Heart left ventricle (tissue), 16 donors: ENCODE data around the gene LRRC3. TPM values are rescaled to one million over a fixed set of nuclear protein-coding genes. Genes with fewer than 3 reads are reported as not detected.

Experiments
- ATAC-seq, 4 donors: fragments of 200-7000 bp; cut with Tn5 transposase; one replicate each; pipeline ENCODE4 v1.9.1; 2020 to 2022; ENCODE audit warnings: moderate library complexity in 4 of 4, mild to moderate bottlenecking in 3 of 4, moderate number of reproducible peaks in 1 of 4
- DNase-seq, 5 donors: peaks; one replicate each; pipeline ENCODE4 v3.0.0-alpha.2; 2020
- H3K27ac ChIP-seq, 12 donors: fragments of 200-600 bp; sonication (generic) in 4 of 12; one replicate each; pipeline versions ENCODE4 v1.5.0 to v1.8.0; 2016 to 2022; ENCODE audit warnings: mild to moderate bottlenecking in 2 of 12
- H3K27me3 ChIP-seq, 9 donors: fragments of 200-600 bp; sonication (generic) in 2 of 9; one replicate each; pipeline versions ENCODE4 v1.5.1 to v1.8.0; 2016 to 2022; ENCODE audit warnings: mild to moderate bottlenecking in 3 of 9
- H3K36me3 ChIP-seq, 9 donors: fragments of 200-600 bp; sonication (generic) in 2 of 9; one replicate each; pipeline versions ENCODE4 v1.5.0 to v1.8.0; 2018 to 2022; ENCODE audit warnings: mild to moderate bottlenecking in 2 of 9
- H3K4me1 ChIP-seq, 12 donors: fragments of 200-600 bp; sonication (generic) in 4 of 12; one replicate each; pipeline versions ENCODE4 v1.5.0 to v1.8.0; 2016 to 2022; ENCODE audit warnings: mild to moderate bottlenecking in 3 of 12
- H3K4me3 ChIP-seq, 12 donors: fragments of 200-600 bp; sonication (generic) in 4 of 12; one replicate each; pipeline versions ENCODE4 v1.5.0 to v1.8.0; 2017 to 2022; ENCODE audit warnings: mild to moderate bottlenecking in 9 of 12, moderate library complexity in 4 of 12
- H3K9me3 ChIP-seq, 12 donors: fragments of 200-600 bp; sonication (generic) in 4 of 12; one replicate each; pipeline versions ENCODE4 v1.5.0 to v1.8.0; 2016 to 2022; ENCODE audit warnings: mild to moderate bottlenecking in 1 of 12
- POLR2A ChIP-seq, 2 donors: fragments of 450-650 bp; IDR thresholded peaks; one replicate each; pipeline ENCODE4 v1.6.1; 2017; ENCODE audit warnings: antibody characterized with exemption in 2 of 2, mild to moderate bottlenecking in 2 of 2, moderate library complexity in 2 of 2
- WGBS, 4 donors: extraction: QIAGEN DNeasy Blood & Tissue Kit in 2 of 4; methylation state at CpG; one replicate each; pipeline versions ENCODE4 v1.1.5 to v1.1.7; 2013 to 2018; 5-methylcytosine and 5-hydroxymethylcytosine counted together
- intact Hi-C, 10 donors: fragments of 100-400 bp; cut with DNase I; formaldehyde crosslinking; loops; one replicate each; pipeline versions ENCODE4 v1.11.1 to v1.14.2; 2022
- polyA plus RNA-seq, 2 donors: library from polyadenylated mRNA; stranded (reverse); fragments of 200-250 nt; gene quantifications; one replicate each; pipeline ENCODE4 v1.2.3, GENCODE V29; 2013
- total RNA-seq, 9 donors: library from RNA; depleted of rRNA in 2 of 9; stranded (reverse); fragments of >200 nt in 2 of 9; fragmentation: NEBNext Ultra II Directional in 3 of 9; extraction: Animal tissue kit (Norgen Biotek cat#: 25700) in 3 of 9; gene quantifications; one replicate each; pipeline versions ENCODE4 v1.1.0 to v1.2.4, GENCODE V29; 2016 to 2023
- TF ChIP-seq, protein P1 (sequence below), 12 donors: fragments of 200-600 bp; sonication (generic) in 4 of 12; IDR thresholded peaks; one replicate each; pipeline versions ENCODE4 v1.5.0 to v1.8.0; 2018 to 2022; ENCODE audit warnings: antibody characterized with exemption in 12 of 12, mild to moderate bottlenecking in 5 of 12
- donor health status: ischemic (EF 13 %, LVEDD 7.1; RV severe dilation, severe dysfunction).
- donor health status: healthy with polysubstance abuse.
- donor health status: DM: no; HTN: yes; CAD: no.
- donor health status: DM: no; HTN: no; CAD: no.
- donor health status: ischemic (EF 25% LVEDD 6.9; RV normal size, moderate dysfunction).
- donor health status: ischemic (EF 25% LVEDD 5.7; RV mildly dilated, moderate dysfunction).
- donor health status: healthy.
- donor health status: DM: yes; HTN: yes; CAD: no.
- donor health status: ischemic (EF 35%, LVEDD 5.7; RV mildly dilated, moderate dysfunction).
- donor health status: nonischemic (EF 11% LVEDD 7.7; RV severe dilation, severe dysfunction).
- donor health status: DM: yes; HTN: yes; CAD: no.
- donor health status: PGD.
- donor health status: ischemic (EF 29% LVEDD 5.4; RV normal size, mild dysfunction).
- donor health status: nonischemic (EF 23%, LVEDD 6.1; RV moderate dilation, normal function).

The LRRC3 gene
- total and polyA plus RNA-seq, 11 donors: 1.4 to 5.8 (median 2.3) TPM

DNA sequence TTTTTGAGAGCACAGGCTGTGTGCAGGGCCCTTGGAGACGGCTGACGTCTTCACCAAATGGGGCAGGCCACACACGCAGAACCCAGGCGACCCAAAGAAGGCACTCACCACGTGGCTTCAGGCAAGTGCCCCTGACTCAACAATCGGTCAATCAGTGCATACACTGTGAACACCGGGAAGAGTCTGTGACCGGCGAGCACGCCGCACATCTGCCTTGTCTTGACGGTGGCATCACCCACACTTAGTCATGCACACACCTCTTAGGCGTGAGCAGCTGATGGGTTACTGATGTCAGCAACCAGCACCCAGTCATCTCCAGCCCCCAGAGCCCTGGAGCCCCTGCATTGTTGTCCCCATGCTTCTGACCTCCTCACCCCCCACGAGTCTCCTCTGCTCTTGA, 4.9 kb upstream of the LRRC3 start:
- peaks cover 0 to 21% (median 0%) of the 10 kb centered on the region in 9 donors for H3K27me3 ChIP-seq
- H3K4me1 ChIP-seq: peaks cover 0 to 7% (median 0%) of the 10 kb centered on the region in 12 donors
- ATAC-seq: no peak
- no peak overlapping the region for H3K27ac ChIP-seq
- intact Hi-C loops: loop anchor here in 4 of 10 donors (10.0 kb wide), 3 partner anchors 86 to 116 kb away; partner anchors contain the start of gene CFAP410 (in 1 of the 4)
- TF ChIP-seq POLR2A (IDR thresholded peaks at IDR 0.05): no peak
- TF ChIP-seq, protein P1, sequence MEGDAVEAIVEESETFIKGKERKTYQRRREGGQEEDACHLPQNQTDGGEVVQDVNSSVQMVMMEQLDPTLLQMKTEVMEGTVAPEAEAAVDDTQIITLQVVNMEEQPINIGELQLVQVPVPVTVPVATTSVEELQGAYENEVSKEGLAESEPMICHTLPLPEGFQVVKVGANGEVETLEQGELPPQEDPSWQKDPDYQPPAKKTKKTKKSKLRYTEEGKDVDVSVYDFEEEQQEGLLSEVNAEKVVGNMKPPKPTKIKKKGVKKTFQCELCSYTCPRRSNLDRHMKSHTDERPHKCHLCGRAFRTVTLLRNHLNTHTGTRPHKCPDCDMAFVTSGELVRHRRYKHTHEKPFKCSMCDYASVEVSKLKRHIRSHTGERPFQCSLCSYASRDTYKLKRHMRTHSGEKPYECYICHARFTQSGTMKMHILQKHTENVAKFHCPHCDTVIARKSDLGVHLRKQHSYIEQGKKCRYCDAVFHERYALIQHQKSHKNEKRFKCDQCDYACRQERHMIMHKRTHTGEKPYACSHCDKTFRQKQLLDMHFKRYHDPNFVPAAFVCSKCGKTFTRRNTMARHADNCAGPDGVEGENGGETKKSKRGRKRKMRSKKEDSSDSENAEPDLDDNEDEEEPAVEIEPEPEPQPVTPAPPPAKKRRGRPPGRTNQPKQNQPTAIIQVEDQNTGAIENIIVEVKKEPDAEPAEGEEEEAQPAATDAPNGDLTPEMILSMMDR (IDR thresholded peaks at IDR 0.05): no peak
- peak in 2 of 5 donors; percentile 13 to 17 for DNase-seq
- H3K36me3 ChIP-seq: no peaks in the 10 kb centered on the region
- peaks cover 0 to 20% (median 2%) of the 10 kb centered on the region in 12 donors for H3K9me3 ChIP-seq
- 73 to 88% (median 77%) methylated on average over 9 to 14 of the region's 14 CpGs for WGBS, 4 donors
- no peak overlapping the region for H3K4me3 ChIP-seq

DNA sequence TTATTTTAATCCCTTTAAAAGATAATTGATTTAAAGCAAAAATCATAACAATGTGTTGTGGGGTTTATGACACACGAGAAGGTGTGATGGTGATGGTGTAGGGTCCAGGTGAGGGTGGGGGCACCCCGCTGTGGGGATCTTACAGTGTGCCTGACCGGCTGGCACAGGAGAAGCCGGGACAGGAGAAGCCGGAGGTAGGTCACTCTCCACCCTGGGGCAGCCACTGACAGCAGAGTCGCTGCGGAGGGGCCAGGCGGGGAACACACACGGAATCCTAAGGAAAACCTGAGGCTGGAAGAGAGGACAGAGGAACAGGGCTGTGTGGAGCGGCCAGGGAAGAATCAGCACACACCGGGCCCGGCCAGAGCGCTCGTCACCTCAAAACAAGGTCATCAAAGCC, 4.3 kb upstream of the LRRC3 start:
- Histone ChIP-seq H3K27me3 (peaks cover 0 to 21% (median 0%) of the 10 kb centered on the region in 9 donors), H3K9me3 (peaks cover 0 to 20% (median 2%) of the 10 kb centered on the region in 12 donors), H3K4me3 (no peak overlapping the region), H3K36me3 (no peaks in the 10 kb centered on the region), H3K27ac (no peak overlapping the region), H3K4me1 (peaks cover 0 to 13% (median 2%) of the 10 kb centered on the region in 12 donors)
- intact Hi-C loops: loop anchor here in 4 of 10 donors (10.0 kb wide), 3 partner anchors 86 to 116 kb away; partner anchors contain the start of gene CFAP410 (in 1 of the 4)
- no peak for TF ChIP-seq POLR2A (IDR thresholded peaks at IDR 0.05)
- TF ChIP-seq, protein P1 (IDR thresholded peaks at IDR 0.05): no peak
- DNase-seq (no peak), ATAC-seq (no peak)
- WGBS, 4 donors: 80 to 87% (median 85%) methylated on average over 14 of the region's 14 CpGs

DNA sequence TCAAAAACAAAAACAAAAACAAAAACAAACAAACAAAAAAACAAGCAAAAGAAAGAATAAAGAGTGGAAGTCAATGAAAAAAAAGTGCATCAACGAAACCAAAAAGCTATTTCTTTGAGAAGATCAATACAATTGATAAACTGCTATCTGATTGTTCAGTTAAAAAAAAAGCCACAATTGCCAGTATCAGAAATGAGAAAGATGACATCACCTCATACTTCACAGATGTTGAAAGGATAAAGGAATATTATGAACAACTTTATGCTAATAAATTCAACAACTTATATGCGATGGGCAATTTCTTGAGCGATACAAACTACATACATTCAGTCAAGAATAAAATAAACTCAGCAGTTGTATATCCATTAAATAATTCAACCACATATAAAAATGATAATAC, 2.2 kb upstream of the LRRC3 start:
- Histone ChIP-seq H3K9me3 (peaks cover 0 to 20% (median 2%) of the 10 kb centered on the region in 12 donors), H3K27ac (no peak overlapping the region), H3K4me1 (peaks cover 0 to 17% (median 5%) of the 10 kb centered on the region in 12 donors), H3K4me3 (no peak overlapping the region), H3K36me3 (no peaks in the 10 kb centered on the region), H3K27me3 (peaks cover 0 to 18% (median 0%) of the 10 kb centered on the region in 9 donors)
- ATAC-seq (no peak), DNase-seq (no peak)
- WGBS, 4 donors: 92 to 96% (median 93%) methylated on average over 3 of the region's 3 CpGs
- TF ChIP-seq, protein P1 (IDR thresholded peaks at IDR 0.05): no peak
- TF ChIP-seq POLR2A (IDR thresholded peaks at IDR 0.05): no peak
- intact Hi-C loops: loop anchor here in 4 of 10 donors (10.0 kb wide), 3 partner anchors 88 to 118 kb away; partner anchors contain the start of gene CFAP410 (in 1 of the 4)

DNA sequence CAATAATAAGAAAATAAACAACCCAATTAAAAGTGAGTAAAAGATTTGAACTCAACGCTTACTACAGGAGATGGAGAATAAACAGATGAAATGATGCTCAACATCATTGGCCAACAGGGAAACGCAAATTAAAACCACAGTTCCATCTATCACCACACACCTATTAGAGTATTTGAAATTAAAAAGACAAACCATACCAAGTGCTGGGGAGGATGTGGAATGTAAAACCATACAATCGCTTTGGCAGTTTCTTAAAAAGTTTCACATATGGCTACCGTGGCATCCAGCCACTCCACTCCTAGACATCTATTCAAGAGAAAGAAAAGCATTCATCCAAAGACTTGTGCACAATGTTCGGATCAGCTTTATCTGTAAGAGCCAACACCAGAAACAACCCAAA, 1.3 kb upstream of the LRRC3 start:
- Histone ChIP-seq H3K9me3 (peaks cover 0 to 20% (median 2%) of the 10 kb centered on the region in 12 donors), H3K4me3 (no peak overlapping the region), H3K36me3 (no peaks in the 10 kb centered on the region), H3K27ac (no peak overlapping the region), H3K27me3 (peaks cover 0 to 9% (median 0%) of the 10 kb centered on the region in 9 donors), H3K4me1 (peaks cover 0 to 17% (median 5%) of the 10 kb centered on the region in 12 donors)
- DNase-seq (no peak), ATAC-seq (no peak)
- 87 to 93% (median 92%) methylated on average over 5 of the region's 5 CpGs for WGBS, 4 donors
- intact Hi-C loops: loop anchor here in 5 of 10 donors (2.0 to 10.0 kb wide), 4 partner anchors 15 to 119 kb away; partner anchors contain the start of gene CFAP410 (in 1 of the 5)
- TF ChIP-seq, protein P1 (IDR thresholded peaks at IDR 0.05): no peak
- no peak for TF ChIP-seq POLR2A (IDR thresholded peaks at IDR 0.05)
